Tibial nerve (tissue), 3 donors: Measurements from ENCODE around the gene GPX6.
"Not testable (repeated sequence)": the region's sequence is repeated elsewhere in the genome, so short reads cannot be mapped to it uniquely, and the experiment has no call there.

ENCODE experiments used
- CTCF ChIP-seq, 5 experiments: fragments of 200-600 bp in 3 of 5; fragments of 450-650 bp in 2 of 5; sonication (generic) in 3 of 5; IDR thresholded peaks; one replicate each; pipeline ENCODE4 v1.5.1; 2016 to 2019; ENCODE audit warnings: antibody characterized with exemption in 5 of 5, mild to moderate bottlenecking in 3 of 5, moderate library complexity in 2 of 5
- POLR2A ChIP-seq, 2 donors: fragments of 450-650 bp; IDR thresholded peaks; one replicate each; pipeline ENCODE4 v1.6.1; 2017; ENCODE audit warnings: antibody characterized with exemption in 2 of 2, mild to moderate bottlenecking in 2 of 2, moderate library complexity in 2 of 2

- TF ChIP-seq CTCF, POLR2A (IDR thresholded peaks at IDR 0.05): not testable (repeated sequence)
Measured at GRCh38 chr6:28469153-28469745, 46.3 kb downstream of the GPX6 start.
